Tibial nerve (tissue), 4 donors: Measurements from ENCODE around the gene SERPINA1. TPM values are rescaled to one million over a fixed set of nuclear protein-coding genes. Genes with fewer than 3 reads are reported as not detected.

Experiments
- DNase-seq, 2 donors: peaks; one replicate each; pipeline ENCODE4 v3.0.0-alpha.2; 2019; ENCODE audit warnings: low spot score in 2 of 2
- H3K27ac ChIP-seq, 4 donors: fragments of 200-600 bp; sonication (generic) in 3 of 4; one replicate each; pipeline ENCODE4 v1.5.1; 2017 to 2019; ENCODE audit warnings: mild to moderate bottlenecking in 1 of 4
- H3K27me3 ChIP-seq, 2 donors: fragments of 200-600 bp; sonication (generic) in 1 of 2; one replicate each; pipeline versions ENCODE4 v1.5.1 to v1.6.0; 2017 to 2019
- H3K36me3 ChIP-seq, 3 donors: fragments of 200-600 bp; sonication (generic); one replicate each; pipeline ENCODE4 v1.5.1; 2018 to 2019
- H3K4me1 ChIP-seq, 4 donors: fragments of 200-600 bp; sonication (generic) in 3 of 4; one replicate each; pipeline ENCODE4 v1.5.1; 2017 to 2019
- H3K4me3 ChIP-seq, 4 donors: fragments of 200-600 bp; sonication (generic) in 3 of 4; one replicate each; pipeline ENCODE4 v1.5.1; 2017 to 2019; ENCODE audit warnings: mild to moderate bottlenecking in 1 of 4, moderate library complexity in 1 of 4
- H3K9me3 ChIP-seq, 4 donors: fragments of 200-600 bp; sonication (generic) in 3 of 4; one replicate each; pipeline ENCODE4 v1.5.1; 2017 to 2019
- CTCF ChIP-seq, 5 experiments: fragments of 200-600 bp in 3 of 5; fragments of 450-650 bp in 2 of 5; sonication (generic) in 3 of 5; IDR thresholded peaks; one replicate each; pipeline ENCODE4 v1.5.1; 2016 to 2019; ENCODE audit warnings: antibody characterized with exemption in 5 of 5, mild to moderate bottlenecking in 3 of 5, moderate library complexity in 2 of 5
- EP300 ChIP-seq, 2 donors: sonication (generic); formaldehyde crosslinking; IDR thresholded peaks; one replicate each; pipeline ENCODE4 v1.6.1; 2017; ENCODE audit warnings: antibody characterized with exemption in 2 of 2, mild to moderate bottlenecking in 1 of 2
- POLR2A ChIP-seq, 2 donors: fragments of 450-650 bp; IDR thresholded peaks; one replicate each; pipeline ENCODE4 v1.6.1; 2017; ENCODE audit warnings: antibody characterized with exemption in 2 of 2, mild to moderate bottlenecking in 2 of 2, moderate library complexity in 2 of 2
- WGBS, 2 donors: methylation state at CpG; one replicate each; pipeline ENCODE4 v1.1.5; 2018; 5-methylcytosine and 5-hydroxymethylcytosine counted together
- total RNA-seq, 4 donors: library from RNA; depleted of rRNA; stranded (reverse); fragments of >200 nt; gene quantifications; one replicate each; pipeline ENCODE4 v1.1.0, GENCODE V29; 2016

The SERPINA1 gene
- total RNA-seq, 4 donors from 2014 or later, result 5.7 to 13.9 (median 9.0) TPM

- no peak for TF ChIP-seq POLR2A (IDR thresholded peaks at IDR 0.05)
- no peak for TF ChIP-seq EP300 (IDR thresholded peaks at IDR 0.05)
- no peak for TF ChIP-seq CTCF (IDR thresholded peaks at IDR 0.05)
- H3K4me3 ChIP-seq, result no peak overlapping the region
- H3K9me3 ChIP-seq, result no peaks in the 10 kb centered on the region
- H3K27me3 ChIP-seq, result no peaks in the 10 kb centered on the region
- H3K4me1 ChIP-seq, result peaks cover 0 to 30% (median 12%) of the 10 kb centered on the region in 4 donors
- no peak for DNase-seq
- no peak overlapping the region for H3K27ac ChIP-seq
- 41 to 53% methylated on average over 9 of the region's 9 CpGs for whole genome bisulfite sequencing, 2 donors
- no peaks in the 10 kb centered on the region for H3K36me3 ChIP-seq
Measured at GRCh38 chr14:94397289-94398181, 9.1 kb upstream of the SERPINA1 start.

- Histone ChIP-seq H3K27ac (no peak overlapping the region), H3K4me1 (peaks cover 0 to 34% (median 12%) of the 10 kb centered on the region in 4 donors), H3K27me3 (no peaks in the 10 kb centered on the region), H3K4me3 (no peak overlapping the region), H3K36me3 (no peaks in the 10 kb centered on the region), H3K9me3 (no peaks in the 10 kb centered on the region)
- TF ChIP-seq POLR2A (IDR thresholded peaks at IDR 0.05), result no peak
- no peak for TF ChIP-seq EP300 (IDR thresholded peaks at IDR 0.05)
- no peak for TF ChIP-seq CTCF (IDR thresholded peaks at IDR 0.05)
- no peak for DNase-seq
Measured at GRCh38 chr14:94396628-94397225, 8.3 kb upstream of the SERPINA1 start.

GRCh38 chr14:94395888-94396574 lies 7.6 kb upstream of the SERPINA1 start:
- Histone ChIP-seq H3K27me3 (no peaks in the 10 kb centered on the region), H3K27ac (peak overlapping the region in 1 of 4 donors; percentile 16), H3K9me3 (no peaks in the 10 kb centered on the region), H3K36me3 (no peaks in the 10 kb centered on the region), H3K4me3 (no peak overlapping the region), H3K4me1 (peaks cover 0 to 39% (median 12%) of the 10 kb centered on the region in 4 donors)
- WGBS, 2 donors, result 27 to 38% methylated on average over 5 of the region's 5 CpGs
- DNase-seq, result no peak
- TF ChIP-seq CTCF (IDR thresholded peaks at IDR 0.05), result no peak
- no peak for TF ChIP-seq EP300 (IDR thresholded peaks at IDR 0.05)

GRCh38 chr14:94395282-94395887 lies 7.0 kb upstream of the SERPINA1 start:
- DNase-seq, result no peak
- Histone ChIP-seq H3K27me3 (no peaks in the 10 kb centered on the region), H3K4me3 (no peak overlapping the region), H3K4me1 (peaks cover 0 to 46% (median 12%) of the 10 kb centered on the region in 4 donors), H3K27ac (no peak overlapping the region), H3K9me3 (no peaks in the 10 kb centered on the region), H3K36me3 (no peaks in the 10 kb centered on the region)
- WGBS, 2 donors, result 36 to 40% methylated on average over 4 of the region's 4 CpGs
- no peak for TF ChIP-seq POLR2A (IDR thresholded peaks at IDR 0.05)

GRCh38 chr14:94394581-94395207 lies 6.3 kb upstream of the SERPINA1 start:
- no peak for TF ChIP-seq CTCF (IDR thresholded peaks at IDR 0.05)
- TF ChIP-seq EP300 (IDR thresholded peaks at IDR 0.05), result peak in 1 of 2 donors; percentile 73
- TF ChIP-seq POLR2A (IDR thresholded peaks at IDR 0.05), result no peak
- DNase-seq, result peak; percentile 55 to 59
- no peaks in the 10 kb centered on the region for H3K27me3 ChIP-seq
- H3K9me3 ChIP-seq, result no peaks in the 10 kb centered on the region
- WGBS, 2 donors, result 44 to 54% methylated on average over 9 of the region's 9 CpGs
- no peak overlapping the region for H3K4me3 ChIP-seq
- H3K36me3 ChIP-seq, result no peaks in the 10 kb centered on the region
- peak overlapping the region in 1 of 4 donors; percentile 16 for H3K27ac ChIP-seq
- peaks cover 0 to 52% (median 12%) of the 10 kb centered on the region in 4 donors for H3K4me1 ChIP-seq
